SK-N-SH treated with all-trans-retinoic acid at 6 μM for 48 hours (cell line): ENCODE measurements around the gene CERK.
A peak's percentile ranks its signal among the peaks of the same experiment; 100 is the strongest.

Source experiments
- ATAC-seq: fragments of 200-7000 bp; cut with Tn5 transposase; 3 replicates; pipeline ENCODE4 v1.9.1; 2020; ENCODE audit warnings: mild to moderate bottlenecking, moderate library complexity
- ARNTL ChIP-seq: fragments of 450-650 bp; formaldehyde crosslinking; IDR thresholded peaks from 2 replicates; pipeline ENCODE4 v1.5.0; 2020; ENCODE audit warnings: low read depth, mild to moderate bottlenecking, moderate library complexity, borderline replicate concordance
- BACH2 ChIP-seq: fragments of 250-450 bp; sonication (Bioruptor Pico); IDR thresholded peaks from 2 replicates; pipeline ENCODE4 v1.9.0; 2021; ENCODE audit warnings: mild to moderate bottlenecking, borderline replicate concordance
- CSDC2 ChIP-seq: fragments of 250-450 bp; sonication (Bioruptor Pico); IDR thresholded peaks from 2 replicates; pipeline ENCODE4 v1.5.0; 2020; ENCODE audit warnings: mild to moderate bottlenecking, moderate library complexity
- CSRNP3 ChIP-seq: fragments of 250-450 bp; sonication (Bioruptor Pico); IDR thresholded peaks from 2 replicates; pipeline ENCODE4 v1.5.1; 2021; ENCODE audit warnings: mild to moderate bottlenecking, moderate library complexity
- ESRRG ChIP-seq: fragments of 250-450 bp; sonication (Bioruptor Pico); IDR thresholded peaks from 2 replicates; pipeline ENCODE4 v1.6.1; 2021; ENCODE audit warnings: mild to moderate bottlenecking
- GLIS3 ChIP-seq: fragments of 250-450 bp; sonication (Bioruptor Pico); IDR thresholded peaks from 2 replicates; pipeline ENCODE4 v1.5.0; 2020; ENCODE audit warnings: mild to moderate bottlenecking, moderate library complexity
- ISL1 ChIP-seq: fragments of 250-450 bp; sonication (Bioruptor Pico); IDR thresholded peaks from 2 replicates; pipeline ENCODE4 v2.1.2; 2022; ENCODE audit warnings: mild to moderate bottlenecking, moderate library complexity
- OSR1 ChIP-seq: fragments of 250-450 bp; sonication (Bioruptor Pico); IDR thresholded peaks from 2 replicates; pipeline ENCODE4 v1.8.0; 2022; ENCODE audit warnings: moderate library complexity, mild to moderate bottlenecking, inconsistent platforms
- POU6F1 ChIP-seq: fragments of 250-450 bp; sonication (Bioruptor Pico); IDR thresholded peaks from 2 replicates; pipeline ENCODE4 v1.8.0; 2021; ENCODE audit warnings: low read depth, mild to moderate bottlenecking, moderate library complexity, borderline replicate concordance
- PPARA ChIP-seq: fragments of 250-450 bp; sonication (Bioruptor Pico); IDR thresholded peaks from 2 replicates; pipeline ENCODE4 v1.5.0; 2020; ENCODE audit warnings: mild to moderate bottlenecking, borderline replicate concordance
- SNAI2 ChIP-seq: fragments of 250-450 bp; sonication (Bioruptor Pico); IDR thresholded peaks from 2 replicates; pipeline ENCODE4 v1.5.0; 2020; ENCODE audit warnings: mild to moderate bottlenecking, moderate library complexity
- TCF4 ChIP-seq: fragments of 250-450 bp; sonication (Bioruptor Pico); IDR thresholded peaks from 2 replicates; pipeline ENCODE4 v1.8.0; 2021; ENCODE audit warnings: mild to moderate bottlenecking, moderate library complexity, borderline replicate concordance
- TOX ChIP-seq: fragments of 250-450 bp; sonication (Bioruptor Pico); IDR thresholded peaks from 2 replicates; pipeline ENCODE4 v1.8.0; 2021; ENCODE audit warnings: mild to moderate bottlenecking, moderate library complexity, borderline replicate concordance
- TSHZ2 ChIP-seq: fragments of 250-450 bp; sonication (Bioruptor Pico); IDR thresholded peaks from 2 replicates; pipeline ENCODE4 v1.5.0; 2020; ENCODE audit warnings: mild to moderate bottlenecking, moderate library complexity
- ZC3H10 ChIP-seq: fragments of 250-450 bp; sonication (Bioruptor Pico); IDR thresholded peaks from 2 replicates; pipeline ENCODE4 v1.5.1; 2021; ENCODE audit warnings: mild to moderate bottlenecking, moderate library complexity
- ZFP3 ChIP-seq: fragments of 250-450 bp; sonication (Bioruptor Pico); IDR thresholded peaks from 2 replicates; pipeline ENCODE4 v1.5.0; 2020; ENCODE audit warnings: mild to moderate bottlenecking, moderate library complexity
- ZNF565 ChIP-seq: fragments of 450-650 bp; formaldehyde crosslinking; conservative IDR thresholded peaks from 2 replicates; pipeline ENCODE4 v1.5.0; 2020; ENCODE audit warnings: low read depth, mild to moderate bottlenecking, moderate library complexity
- ZNF70 ChIP-seq: fragments of 450-650 bp; formaldehyde crosslinking; IDR thresholded peaks from 2 replicates; pipeline ENCODE4 v1.5.0; 2020; ENCODE audit warnings: mild to moderate bottlenecking, moderate library complexity
- ZNF8 ChIP-seq: fragments of 450-650 bp; formaldehyde crosslinking; IDR thresholded peaks from 2 replicates; pipeline ENCODE4 v1.5.0; 2020; ENCODE audit warnings: mild to moderate bottlenecking, moderate library complexity

CERK gene

GRCh38 chr22:46754826-46755225, 16.8 kb upstream of the CERK start:
- TF ChIP-seq ISL1, result no peak
- no peak for TF ChIP-seq SNAI2
- TF ChIP-seq ZFP3 (CRISPR knock-in tag), result no peak
- no peak for TF ChIP-seq ZNF8 (CRISPR knock-in tag)
- no peak for TF ChIP-seq GLIS3 (CRISPR knock-in tag)
- TF ChIP-seq, all 23 proteins: peak for 0
- no peak for ATAC-seq

- peak; percentile 95 for ATAC-seq
- TF ChIP-seq SNAI2 (0 out of 2 replicates have a peak, but pooled peaks have one; percentile 9), ZFP3 (CRISPR knock-in tag) (peak; percentile 6; the same call in 1 of the 2 replicates), TCF4 (CRISPR knock-in tag) (0 out of 2 replicates have a peak, but pooled peaks have one; percentile 12), ZNF8 (CRISPR knock-in tag) (no peak)
Measured at GRCh38 chr22:46754110-46754799, 16.2 kb upstream of the CERK start.

- TF ChIP-seq SNAI2 (0 out of 2 replicates have a peak, but pooled peaks have one; percentile 3), TOX (CRISPR knock-in tag) (no peak), ZNF565 (CRISPR knock-in tag) (no peak), CSDC2 (no peak), ZNF8 (CRISPR knock-in tag) (no peak), ZFP3 (CRISPR knock-in tag) (0 out of 2 replicates have a peak, but pooled peaks have one; percentile 2), ZC3H10 (CRISPR knock-in tag) (no peak)
- no peak for ATAC-seq
Measured at GRCh38 chr22:46753761-46754109, 15.7 kb upstream of the CERK start.

- no peak for ATAC-seq
- TF ChIP-seq SNAI2 (no peak), ZNF8 (CRISPR knock-in tag) (no peak), TCF4 (CRISPR knock-in tag) (no peak), BACH2 (CRISPR knock-in tag) (no peak), OSR1 (CRISPR knock-in tag) (no peak), CSDC2 (no peak), ZNF565 (CRISPR knock-in tag) (no peak), PPARA (no peak), POU6F1 (CRISPR knock-in tag) (no peak), ISL1 (no peak), TSHZ2 (CRISPR knock-in tag) (no peak), ZNF70 (no peak)
Measured at GRCh38 chr22:46753360-46753759, 15.3 kb upstream of the CERK start.

- TF ChIP-seq CSDC2, result no peak
- no peak for TF ChIP-seq CSRNP3 (CRISPR knock-in tag)
- TF ChIP-seq ZNF8 (CRISPR knock-in tag), result no peak
- no peak for TF ChIP-seq ARNTL
- TF ChIP-seq SNAI2, result no peak
- TF ChIP-seq POU6F1 (CRISPR knock-in tag), result no peak
- TF ChIP-seq ZFP3 (CRISPR knock-in tag), result no peak
- no peak for TF ChIP-seq ZC3H10 (CRISPR knock-in tag)
- no peak for TF ChIP-seq PPARA
- no peak for TF ChIP-seq ESRRG (CRISPR knock-in tag)
- TF ChIP-seq OSR1 (CRISPR knock-in tag), result no peak
- ATAC-seq, result no peak
Measured at GRCh38 chr22:46752988-46753310, 14.9 kb upstream of the CERK start.
